Fibroblast of skin of abdomen (primary cell): Measurements from ENCODE around the gene PLXNA2.
A peak's percentile ranks its signal among the peaks of the same experiment; 100 is the strongest.

ENCODE experiments used
- DNase-seq: peaks from one replicate; pipeline ENCODE4 v3.0.0-alpha.2; 2013

Gene PLXNA2

GRCh38 chr1:208009706-208010444, 234.3 kb downstream of the PLXNA2 start:
- no peak for DNase-seq

GRCh38 chr1:208009303-208009702, 234.9 kb downstream of the PLXNA2 start:
- DNase-seq: no peak

GRCh38 chr1:208008534-208008933, 235.7 kb downstream of the PLXNA2 start:
- no peak for DNase-seq

GRCh38 chr1:208007938-208008342, 236.2 kb downstream of the PLXNA2 start:
- peak; percentile 80 for DNase-seq

GRCh38 chr1:208007319-208007937, 236.8 kb downstream of the PLXNA2 start:
- no peak for DNase-seq

- peak; percentile 53 for DNase-seq
These were observed 237.8 kb downstream of the PLXNA2 start for GRCh38 chr1:208006258-208006920.

GRCh38 chr1:208004851-208005250, 239.3 kb downstream of the PLXNA2 start:
- DNase-seq: peak; percentile 61

GRCh38 chr1:208003241-208003640, 240.9 kb downstream of the PLXNA2 start:
- DNase-seq: no peak

- DNase-seq: no peak
These were observed 241.5 kb downstream of the PLXNA2 start for GRCh38 chr1:208002672-208003071.

- no peak for DNase-seq
These were observed 242.1 kb downstream of the PLXNA2 start for GRCh38 chr1:208002078-208002477.

GRCh38 chr1:208000504-208000903, 243.7 kb downstream of the PLXNA2 start:
- DNase-seq: no peak

GRCh38 chr1:207999972-208000371, 244.2 kb downstream of the PLXNA2 start:
- DNase-seq: no peak

- no peak for DNase-seq
These were observed 244.8 kb downstream of the PLXNA2 start for GRCh38 chr1:207999274-207999915.

- no peak for DNase-seq
These were observed 245.5 kb downstream of the PLXNA2 start for GRCh38 chr1:207998691-207999090.

- peak; percentile 74 for DNase-seq
These were observed 246.5 kb downstream of the PLXNA2 start for GRCh38 chr1:207997486-207998268.

GRCh38 chr1:207996636-207997035, 247.5 kb downstream of the PLXNA2 start:
- no peak for DNase-seq

- DNase-seq: no peak
These were observed 248.6 kb downstream of the PLXNA2 start for GRCh38 chr1:207995576-207995975.

GRCh38 chr1:207993477-207994445, 250.4 kb downstream of the PLXNA2 start:
- no peak for DNase-seq

GRCh38 chr1:207992677-207993236, 251.4 kb downstream of the PLXNA2 start:
- DNase-seq: no peak

- DNase-seq: no peak
These were observed 252.6 kb downstream of the PLXNA2 start for GRCh38 chr1:207991583-207992026.
